Inferior parietal cortex (tissue), 1 donor: ENCODE measurements around the gene UBR1.

ENCODE experiments used
- DNase-seq: peaks from one replicate; pipeline ENCODE4 v3.0.0-alpha.2; 2016; ENCODE audit errors: extremely low spot score

Gene UBR1

GRCh38 chr15:43107751-43108150, 1.9 kb upstream of the UBR1 start:
- DNase-seq = no peak

DNA sequence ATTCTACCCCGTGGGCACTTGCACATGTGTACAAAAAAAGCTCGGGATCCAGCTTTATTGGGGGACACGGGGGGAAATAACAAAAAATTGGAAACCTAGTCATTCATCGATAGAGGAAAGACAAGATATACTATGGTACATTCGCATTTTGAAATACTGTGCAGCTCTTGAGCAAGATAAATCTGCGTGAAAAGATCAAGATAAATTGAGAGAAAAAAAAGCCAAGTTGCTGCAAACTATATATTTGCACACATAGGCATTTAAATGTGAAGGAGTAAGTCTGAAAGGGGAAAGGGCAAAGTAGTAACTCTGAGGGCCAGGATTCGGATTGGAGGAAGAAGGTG, 620 bp upstream of the UBR1 start:
- no peak for DNase-seq

GRCh38 chr15:43105077-43105736, 631 bp downstream of the UBR1 start:
- no peak for DNase-seq

DNA sequence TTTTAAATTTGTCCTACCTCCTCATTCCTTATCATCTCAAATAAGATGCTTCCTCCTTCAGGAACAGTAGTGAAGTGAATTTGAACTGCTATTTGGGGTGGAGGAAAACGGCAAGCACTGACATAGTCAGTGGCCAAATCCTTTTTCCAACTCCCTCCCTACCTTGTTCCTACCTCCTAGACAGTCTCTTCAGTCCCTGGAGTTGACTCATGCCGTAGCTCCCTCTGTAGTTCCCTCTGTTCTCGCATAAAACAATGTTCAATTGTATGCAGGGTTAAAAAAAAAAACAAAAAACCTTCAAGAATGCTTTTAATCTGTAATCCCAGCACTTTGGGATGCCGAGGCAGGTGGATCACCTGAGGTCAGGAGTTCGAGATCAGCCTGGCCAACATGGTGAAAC, 1.4 kb downstream of the UBR1 start:
- DNase-seq = no peak

- DNase-seq = no peak
These were observed 1.9 kb downstream of the UBR1 start for GRCh38 chr15:43103907-43104306.

GRCh38 chr15:43102187-43102586, 3.7 kb downstream of the UBR1 start:
- no peak for DNase-seq

GRCh38 chr15:43100971-43101370, 4.9 kb downstream of the UBR1 start:
- DNase-seq = no peak

GRCh38 chr15:43099105-43099845, 6.6 kb downstream of the UBR1 start:
- DNase-seq = no peak

- DNase-seq = no peak
These were observed 9.4 kb downstream of the UBR1 start for GRCh38 chr15:43096411-43096810.

- no peak for DNase-seq
These were observed 10.0 kb downstream of the UBR1 start for GRCh38 chr15:43095708-43096347.

- DNase-seq = no peak
These were observed 10.6 kb downstream of the UBR1 start for GRCh38 chr15:43095243-43095642.

GRCh38 chr15:43094416-43095030, 11.3 kb downstream of the UBR1 start:
- no peak for DNase-seq

DNA sequence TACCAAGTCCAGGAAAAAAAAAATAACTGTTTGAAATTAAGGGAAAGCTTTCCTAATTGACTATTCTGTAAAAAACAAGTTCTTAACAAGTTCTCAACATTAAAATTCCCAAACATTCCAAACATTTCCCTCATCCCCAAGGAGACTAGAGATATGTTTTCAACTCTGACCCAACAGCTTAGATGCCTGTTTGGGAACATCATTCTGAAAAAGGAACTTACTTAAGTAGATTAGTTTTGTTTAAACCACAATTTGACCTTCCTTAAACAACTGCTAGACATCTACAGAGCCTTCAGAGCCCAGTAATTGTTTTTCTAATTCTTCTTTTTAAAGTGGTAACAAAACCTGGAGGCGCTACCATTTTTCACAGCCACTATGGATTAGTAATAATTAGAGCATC, 12.8 kb downstream of the UBR1 start:
- no peak for DNase-seq

GRCh38 chr15:43091859-43092258, 14.0 kb downstream of the UBR1 start:
- no peak for DNase-seq

DNA sequence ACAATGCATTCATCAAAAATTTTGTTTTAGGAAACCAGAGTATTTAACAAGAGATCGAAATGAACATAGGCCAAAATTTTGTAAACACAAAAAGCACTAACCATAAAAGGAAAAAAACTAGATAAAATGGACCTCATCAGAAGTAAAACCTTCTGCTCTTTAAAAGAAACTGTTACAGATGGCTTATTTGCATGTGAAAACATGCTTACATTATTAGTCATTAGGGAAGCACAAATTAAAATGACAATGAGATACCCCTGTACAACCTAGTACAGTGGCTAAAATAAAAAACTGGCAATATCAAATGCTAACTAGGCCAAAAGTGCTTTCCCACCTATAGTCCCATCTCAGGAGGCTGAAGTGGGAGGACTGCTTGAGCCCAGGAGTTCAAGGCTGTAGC, 19.3 kb downstream of the UBR1 start:
- no peak for DNase-seq

DNA sequence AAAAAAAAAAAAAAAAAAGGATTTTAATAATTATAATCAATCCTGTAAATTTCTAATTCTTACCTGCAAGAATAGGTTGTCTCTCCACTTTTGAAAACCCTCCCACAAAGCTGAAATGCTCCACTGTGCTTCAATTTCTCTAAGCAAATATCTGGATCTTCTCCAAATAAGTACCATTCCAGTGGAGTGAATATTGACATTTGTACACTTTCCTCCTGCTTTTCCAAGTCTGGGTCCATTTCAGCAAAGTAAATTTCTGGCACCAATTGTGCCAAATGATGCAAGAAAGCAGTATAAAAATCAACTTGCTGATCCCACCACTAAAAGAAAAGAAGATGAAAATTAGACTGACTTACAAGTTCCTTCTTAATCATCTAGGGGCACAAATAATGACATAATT, 19.9 kb downstream of the UBR1 start:
- no peak for DNase-seq

- no peak for DNase-seq
These were observed 23.3 kb downstream of the UBR1 start for GRCh38 chr15:43082509-43082908.

DNA sequence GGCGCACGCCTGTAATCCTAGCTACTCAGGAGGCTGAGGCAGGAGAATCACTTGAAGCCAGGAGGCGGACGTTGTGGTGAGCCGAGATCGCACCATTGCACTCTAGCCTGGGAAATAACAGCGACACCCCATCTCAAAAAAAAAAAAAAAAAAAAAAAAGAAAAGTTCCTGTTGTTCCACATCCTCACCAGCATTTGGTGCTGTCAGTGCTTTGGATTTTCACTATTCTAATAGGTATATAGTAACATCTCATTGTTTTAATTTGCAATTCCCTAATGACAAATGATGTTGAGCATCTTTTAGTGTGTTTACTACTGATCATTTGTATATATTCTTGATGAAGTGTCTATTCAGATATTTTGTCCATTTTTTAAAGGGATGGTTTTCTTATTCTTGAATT, 24.6 kb downstream of the UBR1 start:
- DNase-seq = no peak

DNA sequence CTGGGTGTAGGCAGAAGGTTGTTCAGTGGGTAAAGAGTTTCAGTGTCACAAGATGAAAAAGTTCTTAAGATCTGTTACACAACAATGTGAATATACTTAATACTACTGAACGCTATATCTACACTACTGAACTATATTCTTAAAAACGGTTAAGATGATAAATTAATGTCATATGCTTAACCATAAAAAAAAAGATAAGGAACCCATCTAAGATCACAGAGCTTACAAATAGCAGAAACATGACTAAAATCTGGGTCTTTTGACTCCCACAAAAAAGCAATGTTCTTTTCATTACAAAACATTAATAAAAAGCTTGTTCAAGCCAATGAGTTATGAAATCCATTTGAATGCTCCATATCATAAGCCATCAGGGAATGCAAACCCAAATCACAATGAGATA, 34.4 kb downstream of the UBR1 start:
- DNase-seq = no peak

- DNase-seq = no peak
These were observed 34.9 kb downstream of the UBR1 start for GRCh38 chr15:43070893-43071292.

- no peak for DNase-seq
These were observed 35.6 kb downstream of the UBR1 start for GRCh38 chr15:43070249-43070648.

GRCh38 chr15:43067717-43068461, 37.9 kb downstream of the UBR1 start:
- no peak for DNase-seq
